DMS79 treated with DMSO at 0.1 percent for 48 hours (cell line): ENCODE results near the gene NEK7.
"Not testable (repeated sequence)": the region's sequence is repeated elsewhere in the genome, so short reads cannot be mapped to it uniquely, and the experiment has no call there.

ENCODE experiments used
- DNase-seq: peaks from one replicate; lab custom pipeline; 2025; lab: John Stamatoyannopoulos, UW

Gene NEK7

GRCh38 chr1:198171667-198172540 is 15.1 kb downstream of the NEK7 start:
- DNase-seq: no peak

GRCh38 chr1:198173832-198174231 is 17.0 kb downstream of the NEK7 start:
- DNase-seq: no peak

DNA sequence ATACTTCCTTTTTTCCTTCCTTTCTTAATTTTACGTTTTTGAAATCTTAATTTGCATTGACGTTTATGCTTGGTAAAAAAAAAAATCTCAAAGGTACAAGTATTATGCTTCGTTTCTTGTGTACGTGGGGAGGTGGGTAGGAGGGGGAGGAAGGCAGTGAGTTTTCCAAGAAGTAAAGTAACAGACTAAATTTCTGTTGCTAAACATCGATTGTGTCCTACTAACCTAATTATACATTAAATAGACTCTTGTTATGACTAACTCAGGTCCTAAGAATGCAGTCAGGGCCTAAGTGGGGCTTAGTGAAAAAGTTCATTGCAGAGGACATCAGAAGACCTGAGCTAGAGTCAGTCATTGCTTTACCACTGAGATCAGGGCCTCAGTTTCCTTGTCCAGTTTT is 17.5 kb downstream of the NEK7 start:
- no peak for DNase-seq

DNA sequence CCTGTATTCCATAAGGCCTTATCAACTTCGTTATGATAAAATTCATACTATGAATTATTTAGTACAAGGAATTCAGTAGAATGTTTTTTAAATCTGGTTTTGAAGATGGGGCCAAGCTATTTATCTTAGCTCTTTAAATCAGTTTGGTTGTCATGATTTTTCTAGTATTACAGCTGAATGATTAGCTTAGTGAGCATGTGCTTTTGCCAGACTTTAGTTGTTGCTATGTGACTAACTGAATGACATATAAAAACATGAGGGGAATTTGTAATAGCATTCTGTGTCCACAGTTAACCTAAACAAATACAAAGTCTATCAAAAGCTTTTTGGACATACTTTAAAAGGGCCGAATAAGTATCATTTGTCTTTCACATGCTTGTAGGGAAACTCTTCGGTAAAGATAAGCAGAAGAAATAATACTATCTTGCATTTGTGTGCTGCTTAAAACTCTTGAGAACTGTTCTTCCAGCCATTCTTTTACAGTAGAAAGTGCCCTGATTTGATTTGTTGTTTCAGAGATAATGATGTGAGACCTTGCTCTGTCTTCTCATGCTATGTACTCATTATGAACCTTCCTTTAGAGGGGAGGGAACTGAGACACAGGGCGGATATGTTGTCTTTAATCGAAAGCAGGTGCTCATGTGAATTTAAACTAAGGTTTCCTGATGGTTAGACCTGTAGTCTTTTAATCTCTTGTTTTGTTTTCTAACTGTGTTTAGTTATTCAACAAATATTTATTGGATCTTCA is 18.8 kb downstream of the NEK7 start:
- no peak for DNase-seq

DNA sequence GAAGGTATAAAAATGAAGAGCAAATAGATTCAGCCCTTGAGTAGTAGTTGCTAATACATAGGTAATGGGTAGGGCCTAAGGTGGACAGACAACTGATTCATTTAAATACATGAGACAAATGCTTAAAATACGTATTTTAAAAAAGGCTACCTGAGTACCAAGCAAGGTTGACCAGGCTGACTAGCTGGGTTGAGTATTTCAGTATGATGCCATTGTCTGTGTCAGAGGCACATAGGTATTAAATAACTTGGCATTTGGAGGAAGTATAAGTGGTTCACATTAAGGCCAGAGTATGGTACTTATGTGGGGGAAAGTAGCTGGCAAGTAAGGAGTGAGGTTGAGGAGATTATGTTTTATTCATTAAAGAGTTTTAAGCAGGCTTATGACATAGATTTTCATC is 19.4 kb downstream of the NEK7 start:
- no peak for DNase-seq

DNA sequence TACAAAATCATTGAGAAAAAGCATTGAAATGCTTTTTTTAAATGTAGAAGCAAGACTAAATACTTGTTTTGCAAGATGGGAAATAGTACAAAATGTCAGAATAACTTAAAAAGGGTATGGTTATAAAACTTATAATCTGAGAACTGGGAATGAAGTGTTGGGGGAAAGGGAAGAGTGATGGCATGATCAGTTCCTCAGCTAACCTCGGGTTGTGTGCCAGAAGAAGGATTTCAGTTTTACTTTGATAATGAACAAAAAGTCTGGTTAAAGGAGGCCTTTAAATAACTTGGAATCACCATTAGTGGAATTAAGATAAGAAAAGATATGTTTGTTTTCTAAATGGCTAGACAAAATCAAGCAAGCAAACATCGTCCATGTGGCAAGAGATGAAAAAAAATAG is 20.7 kb downstream of the NEK7 start:
- DNase-seq: no peak

DNA sequence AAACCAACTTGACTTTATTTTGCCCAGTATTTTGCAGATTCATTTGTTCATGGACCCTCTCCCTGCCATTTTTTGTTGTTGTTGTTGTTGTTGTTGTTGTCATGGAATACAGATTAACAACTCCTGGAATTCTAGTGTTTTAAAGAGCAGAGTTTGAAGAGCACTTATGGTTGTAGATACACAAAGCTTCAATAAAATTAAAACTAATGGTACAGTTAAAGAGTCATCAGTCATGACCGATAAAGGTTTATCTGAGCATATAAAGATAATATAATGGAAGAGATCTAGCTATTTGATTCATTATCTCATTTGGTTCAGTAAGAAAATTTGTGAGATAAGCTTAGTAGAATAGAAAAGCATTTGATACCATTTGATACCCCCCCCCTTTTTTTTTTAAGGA is 21.8 kb downstream of the NEK7 start:
- DNase-seq: no peak

DNA sequence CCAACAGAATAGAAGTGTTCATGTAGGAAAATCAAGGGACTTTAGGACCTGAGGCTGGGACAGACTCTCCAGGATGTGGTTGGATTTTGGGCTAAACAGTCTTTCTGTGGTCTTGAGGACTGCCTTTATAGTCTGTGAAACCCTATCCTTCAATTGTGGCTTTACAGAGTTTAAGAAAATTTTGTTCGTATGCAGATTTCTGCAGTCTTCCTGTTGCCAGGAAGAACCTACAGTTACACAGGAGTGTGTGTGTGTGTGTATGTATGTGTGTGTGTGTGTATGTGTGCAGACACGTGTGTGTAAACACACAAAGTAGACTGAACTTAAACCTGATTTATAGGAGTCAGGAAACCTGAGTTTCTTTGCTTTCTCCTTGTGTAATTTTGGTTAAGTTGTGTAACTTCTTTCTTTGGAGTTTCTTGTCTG is 22.8 kb downstream of the NEK7 start:
- DNase-seq: no peak

DNA sequence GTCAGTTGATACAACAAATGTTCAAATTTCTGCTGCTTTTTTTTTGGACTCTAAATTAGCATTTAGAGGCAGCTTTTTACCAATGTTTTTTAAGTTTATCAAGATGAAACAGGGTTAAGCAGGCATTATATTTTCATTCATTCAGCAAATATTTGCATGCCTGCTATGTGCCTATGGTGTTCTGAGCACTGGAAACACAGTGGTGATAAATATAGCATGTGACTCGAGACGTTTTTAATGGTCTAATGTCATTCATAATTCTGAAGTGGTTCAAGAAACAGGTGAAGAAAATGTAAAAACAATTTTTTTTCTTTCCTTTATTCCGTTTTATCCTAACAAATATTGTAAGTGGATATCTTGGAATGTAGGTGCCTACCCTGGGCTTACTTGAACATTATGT is 26.8 kb downstream of the NEK7 start:
- no peak for DNase-seq

GRCh38 chr1:198184516-198184915 is 27.7 kb downstream of the NEK7 start:
- no peak for DNase-seq

GRCh38 chr1:198185146-198185545 is 28.3 kb downstream of the NEK7 start:
- DNase-seq: no peak

DNA sequence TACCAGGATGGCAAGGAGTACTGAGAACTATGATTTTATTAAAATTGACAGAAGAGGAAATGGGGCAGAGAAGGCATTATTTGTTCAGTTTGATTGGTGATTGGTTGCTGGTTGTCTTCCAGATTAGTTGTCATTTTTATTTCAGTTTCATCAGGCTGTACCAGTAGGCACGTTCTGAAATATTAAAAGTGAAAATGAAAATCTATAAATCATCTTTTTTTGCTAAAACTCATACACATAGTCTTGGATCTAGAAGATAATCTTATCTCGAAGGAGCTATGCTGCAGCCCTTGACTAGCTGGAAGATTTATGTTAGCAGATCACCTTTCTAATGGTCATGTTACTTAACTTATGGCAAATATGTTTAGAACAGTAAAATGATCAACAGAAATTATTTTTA is 29.0 kb downstream of the NEK7 start:
- no peak for DNase-seq

GRCh38 chr1:198186916-198187580 is 30.2 kb downstream of the NEK7 start:
- no peak for DNase-seq

GRCh38 chr1:198187973-198188588 is 31.3 kb downstream of the NEK7 start:
- DNase-seq: no peak

- no peak for DNase-seq
These were observed 34.3 kb downstream of the NEK7 start for GRCh38 chr1:198191117-198191516.

- DNase-seq: not testable (repeated sequence)
These were observed 37.1 kb downstream of the NEK7 start for GRCh38 chr1:198193871-198194270.

DNA sequence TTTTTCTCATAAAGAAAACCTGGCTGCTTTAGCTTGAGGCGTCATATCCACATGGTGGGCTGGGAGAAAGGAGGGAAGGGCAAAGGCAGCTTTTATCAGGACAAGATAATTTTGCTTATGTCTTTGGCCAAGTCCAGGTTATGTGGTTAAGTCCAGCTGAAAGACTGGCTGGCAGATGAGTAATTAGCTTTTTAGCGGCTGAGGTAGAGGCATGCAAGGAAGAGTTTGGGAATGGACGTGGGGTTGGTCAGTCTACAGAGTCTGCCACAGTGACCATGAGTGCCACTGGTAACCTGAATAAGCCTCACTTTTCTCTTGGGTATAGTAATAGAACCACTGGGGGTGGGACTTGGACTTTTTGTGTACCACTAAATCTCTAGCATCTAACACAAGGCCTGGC is 39.8 kb downstream of the NEK7 start:
- DNase-seq: no peak

- DNase-seq: no peak
These were observed 40.5 kb downstream of the NEK7 start for GRCh38 chr1:198197285-198197684.

GRCh38 chr1:198199105-198199504 is 42.3 kb downstream of the NEK7 start:
- no peak for DNase-seq

- no peak for DNase-seq
These were observed 45.4 kb downstream of the NEK7 start for GRCh38 chr1:198201956-198202784.

GRCh38 chr1:198203434-198203833 is 46.6 kb downstream of the NEK7 start:
- DNase-seq: no peak
